WTC11 (cell line): Measurements from ENCODE around the gene CEP76.

ENCODE experiments used
- HMGXB4 ChIP-seq: sonication (generic); formaldehyde crosslinking; IDR thresholded peaks from 2 replicates; pipeline ENCODE4 v1.8.1; 2023; ENCODE audit warnings: mild to moderate bottlenecking, moderate library complexity, missing genetic modification reagents
- IRF2 ChIP-seq: sonication (generic); formaldehyde crosslinking; IDR thresholded peaks from 2 replicates; pipeline ENCODE4 v1.8.0; 2022; ENCODE audit warnings: low read depth, missing genetic modification reagents, borderline replicate concordance
- JUN ChIP-seq: sonication (generic); formaldehyde crosslinking; IDR thresholded peaks from 2 replicates; pipeline ENCODE4 v1.8.0; 2023; ENCODE audit warnings: mild to moderate bottlenecking, missing genetic modification reagents
- TCF7 ChIP-seq: sonication (generic); formaldehyde crosslinking; IDR thresholded peaks from 2 replicates; pipeline ENCODE4 v1.8.0; 2022; ENCODE audit warnings: mild to moderate bottlenecking, low read depth, missing genetic modification reagents, moderate library complexity
- ZNF121 ChIP-seq: sonication (generic); formaldehyde crosslinking; IDR thresholded peaks from 2 replicates; pipeline ENCODE4 v1.8.0; 2023; ENCODE audit warnings: missing genetic modification reagents
- TF ChIP-seq, protein P1 (sequence below): fragments of 200-600 bp; IDR thresholded peaks from 2 replicates; pipeline ENCODE4 v1.8.0; 2022; ENCODE audit warnings: antibody characterized with exemption

DNA sequence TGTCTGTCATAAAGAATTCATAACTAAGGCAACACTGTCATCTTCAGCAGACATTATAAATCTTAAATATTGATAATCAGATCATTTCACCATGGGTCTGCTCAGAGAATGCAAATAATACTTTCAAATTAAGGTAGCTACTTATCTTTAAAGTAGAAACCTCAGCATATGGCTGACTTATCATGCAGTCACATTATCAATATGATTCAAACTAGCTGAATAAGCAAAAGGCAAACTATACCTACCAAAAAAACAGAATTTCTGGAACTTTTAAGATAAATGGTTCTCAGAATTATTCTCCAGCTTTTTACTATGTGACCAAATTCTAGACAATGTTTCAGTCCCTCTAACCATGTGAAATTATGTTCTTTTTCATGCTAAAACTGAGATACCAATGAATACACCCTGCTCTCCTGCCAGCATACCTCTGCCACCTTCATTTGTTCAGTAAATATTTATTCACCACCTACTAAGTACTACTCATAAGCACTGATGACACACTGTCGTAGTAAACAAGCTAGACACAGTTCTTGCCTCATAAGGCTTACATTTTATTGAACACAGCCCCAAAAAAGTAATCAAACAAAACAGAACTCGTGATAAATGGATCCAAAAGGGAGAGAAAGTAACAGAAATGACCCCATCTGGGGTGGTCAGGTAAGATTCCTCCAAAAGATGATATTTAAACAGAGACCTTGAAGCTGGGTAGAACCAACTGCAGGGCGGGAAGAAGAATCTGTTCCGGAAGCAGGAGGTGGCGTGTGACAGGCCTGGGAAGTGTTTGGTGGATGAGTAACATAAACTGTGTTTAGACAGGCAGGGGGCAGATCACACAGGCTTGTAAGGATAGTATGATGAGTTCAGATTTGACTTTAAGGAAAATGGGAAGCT, 62.3 kb downstream of the CEP76 start:
- TF ChIP-seq HMGXB4 (no peak), JUN (CRISPR knock-in tag) (no peak), ZNF121 (CRISPR knock-in tag) (no peak), IRF2 (CRISPR knock-in tag) (no peak), TCF7 (CRISPR knock-in tag) (no peak)
- TF ChIP-seq, protein P1, sequence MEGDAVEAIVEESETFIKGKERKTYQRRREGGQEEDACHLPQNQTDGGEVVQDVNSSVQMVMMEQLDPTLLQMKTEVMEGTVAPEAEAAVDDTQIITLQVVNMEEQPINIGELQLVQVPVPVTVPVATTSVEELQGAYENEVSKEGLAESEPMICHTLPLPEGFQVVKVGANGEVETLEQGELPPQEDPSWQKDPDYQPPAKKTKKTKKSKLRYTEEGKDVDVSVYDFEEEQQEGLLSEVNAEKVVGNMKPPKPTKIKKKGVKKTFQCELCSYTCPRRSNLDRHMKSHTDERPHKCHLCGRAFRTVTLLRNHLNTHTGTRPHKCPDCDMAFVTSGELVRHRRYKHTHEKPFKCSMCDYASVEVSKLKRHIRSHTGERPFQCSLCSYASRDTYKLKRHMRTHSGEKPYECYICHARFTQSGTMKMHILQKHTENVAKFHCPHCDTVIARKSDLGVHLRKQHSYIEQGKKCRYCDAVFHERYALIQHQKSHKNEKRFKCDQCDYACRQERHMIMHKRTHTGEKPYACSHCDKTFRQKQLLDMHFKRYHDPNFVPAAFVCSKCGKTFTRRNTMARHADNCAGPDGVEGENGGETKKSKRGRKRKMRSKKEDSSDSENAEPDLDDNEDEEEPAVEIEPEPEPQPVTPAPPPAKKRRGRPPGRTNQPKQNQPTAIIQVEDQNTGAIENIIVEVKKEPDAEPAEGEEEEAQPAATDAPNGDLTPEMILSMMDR, result no peak
